ENCODE measurements around the gene C11orf42. TPM values are rescaled to one million over a fixed set of nuclear protein-coding genes. Genes with fewer than 3 reads are reported as not detected.

The C11orf42 gene
- polyA plus RNA-seq, 2 of the 4 experiments (the other 2 are of a cell fraction): not detected

DNA sequence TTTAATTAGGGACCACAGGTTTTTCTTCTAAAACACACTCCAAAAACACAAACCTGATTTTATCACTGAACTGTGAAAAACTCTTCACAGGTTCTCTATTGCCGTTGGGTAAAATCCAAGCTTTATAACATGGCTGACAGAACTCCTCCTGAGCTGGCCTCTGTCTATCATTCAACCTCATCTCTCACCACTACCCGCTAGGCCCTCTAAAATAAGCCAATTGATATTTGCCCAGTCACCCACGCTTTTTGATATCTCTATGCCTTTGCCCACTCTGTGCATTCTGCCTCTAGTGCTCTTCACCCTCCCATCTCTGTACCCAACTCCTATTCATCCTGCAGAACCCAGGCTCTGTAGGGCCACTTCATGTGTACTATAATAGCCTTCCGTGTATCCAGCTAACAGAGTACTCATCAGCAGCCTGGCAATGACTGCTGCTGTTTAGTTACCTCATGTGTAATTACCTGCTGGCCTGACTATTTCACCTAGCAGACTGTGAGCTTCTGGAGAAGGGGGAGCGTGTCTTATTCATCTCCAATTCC is 32.5 kb downstream of the C11orf42 start:
- DNase-seq (ENCODE audit: low read depth in 1 of 2, low spot score in 1 of 2) (no peak), ATAC-seq (no peak), FAIRE-seq (no peak)
- no peak overlapping the region for H3K4me2 ChIP-seq
- H3K27ac ChIP-seq: no peak overlapping the region
- H3K9me3 ChIP-seq: no peaks in the 10 kb centered on the region
- 37% methylated on average over 5 of the region's 5 CpGs for WGBS (ENCODE audit: missing lambda C conversion rate)
- no peak overlapping the region for H3K4me3 ChIP-seq
- TF ChIP-seq SMC3 (IDR thresholded peaks at IDR 0.05) (no peak), CBX8 (IDR thresholded peaks at IDR 0.05) (no peak), EHMT2 (IDR thresholded peaks at IDR 0.05; ENCODE audit: low read depth) (no peak)
- TF ChIP-seq, protein P1, sequence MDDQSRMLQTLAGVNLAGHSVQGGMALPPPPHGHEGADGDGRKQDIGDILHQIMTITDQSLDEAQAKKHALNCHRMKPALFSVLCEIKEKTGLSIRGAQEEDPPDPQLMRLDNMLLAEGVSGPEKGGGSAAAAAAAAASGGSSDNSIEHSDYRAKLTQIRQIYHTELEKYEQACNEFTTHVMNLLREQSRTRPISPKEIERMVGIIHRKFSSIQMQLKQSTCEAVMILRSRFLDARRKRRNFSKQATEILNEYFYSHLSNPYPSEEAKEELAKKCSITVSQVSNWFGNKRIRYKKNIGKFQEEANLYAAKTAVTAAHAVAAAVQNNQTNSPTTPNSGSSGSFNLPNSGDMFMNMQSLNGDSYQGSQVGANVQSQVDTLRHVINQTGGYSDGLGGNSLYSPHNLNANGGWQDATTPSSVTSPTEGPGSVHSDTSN (IDR thresholded peaks at IDR 0.05): no peak
- H3K4me1 ChIP-seq: peaks cover 9% of the 10 kb centered on the region; the same call in 2 of the 3 replicates
- ChIA-PET CTCF (interaction anchor here (0.7 to 6.4 kb wide), 4 partner anchors 9 to 139 kb away, joined by 4 to 33 read pairs (median 7); no protein-coding TSS in a partner anchor), POLR2A (interaction anchor here (1.0 kb wide), 1 partner anchor 82 kb away, joined by 3 read pairs; the partner anchor contains the start of gene CAVIN3)

DNA sequence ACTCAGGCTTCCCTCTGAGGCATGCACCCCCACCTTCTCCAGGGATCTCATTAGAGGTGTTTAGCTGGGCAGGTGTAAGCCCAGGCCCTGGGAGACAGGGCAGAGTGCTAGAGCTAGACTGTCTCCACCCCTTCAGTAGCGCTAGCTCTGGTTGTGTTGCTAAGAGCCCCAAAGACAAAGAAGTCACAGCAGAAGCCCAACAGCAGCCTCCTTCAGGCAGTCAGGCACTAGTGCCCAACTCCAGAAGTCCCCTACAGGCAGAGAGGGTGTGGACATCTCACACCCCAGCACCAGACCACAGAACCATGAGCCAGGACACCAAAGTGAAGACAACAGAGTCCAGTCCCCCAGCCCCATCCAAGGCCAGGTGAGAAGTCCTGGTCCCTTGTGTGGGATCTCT is 33.5 kb downstream of the C11orf42 start, which contains the start of gene CNGA4:
CNGA4 (plus strand) TSS at position 188 of the 400 bp plus-strand sequence; CDS start at position 306, 118 bp downstream.
- Histone ChIP-seq H3K9me3 (no peaks in the 10 kb centered on the region), H3K4me2 (no peak within 1 kb of the TSS), H3K27ac (no peak within 1 kb of the TSS), H3K4me1 (no peaks in the 10 kb centered on the region), H3K4me3 (no peak within 1 kb of the TSS)
- DNase-seq (ENCODE audit: low read depth in 1 of 2, low spot score in 1 of 2) (no peak), FAIRE-seq (no peak), ATAC-seq (no peak)
- CTCF ChIA-PET: interaction anchor here (0.8 to 6.4 kb wide), 4 partner anchors 8 to 188 kb away, joined by 3 to 33 read pairs (median 4); no protein-coding TSS in a partner anchor
- POLR2A ChIA-PET: interaction anchor here (1.0 kb wide), 1 partner anchor 81 kb away, joined by 3 read pairs; the partner anchor contains the start of gene CAVIN3
- WGBS (ENCODE audit: missing lambda C conversion rate): 92% methylated on average over 1 of the region's 1 CpG
- TF ChIP-seq HOXA7 (CRISPR knock-in tag; IDR thresholded peaks at IDR 0.05) (no peak), HOXB13 (CRISPR knock-in tag; IDR thresholded peaks at IDR 0.05; ENCODE audit: low read depth) (no peak), HEYL (CRISPR knock-in tag; IDR thresholded peaks at IDR 0.05) (no peak), RNF2 (IDR thresholded peaks at IDR 0.05; ENCODE audit: borderline replicate concordance, low read depth) (no peak), CBX2 (IDR thresholded peaks at IDR 0.05; ENCODE audit: borderline replicate concordance, low read depth) (no peak), FOXS1 (CRISPR knock-in tag; IDR thresholded peaks at IDR 0.05) (no peak), NPAS2 (CRISPR knock-in tag; IDR thresholded peaks at IDR 0.05; ENCODE audit: borderline replicate concordance) (no peak), MYC (IDR thresholded peaks at IDR 0.05; ENCODE audit: borderline replicate concordance, low read length) (no peak), SMC3 (IDR thresholded peaks at IDR 0.05) (no peak)
- TF ChIP-seq, protein P2, sequence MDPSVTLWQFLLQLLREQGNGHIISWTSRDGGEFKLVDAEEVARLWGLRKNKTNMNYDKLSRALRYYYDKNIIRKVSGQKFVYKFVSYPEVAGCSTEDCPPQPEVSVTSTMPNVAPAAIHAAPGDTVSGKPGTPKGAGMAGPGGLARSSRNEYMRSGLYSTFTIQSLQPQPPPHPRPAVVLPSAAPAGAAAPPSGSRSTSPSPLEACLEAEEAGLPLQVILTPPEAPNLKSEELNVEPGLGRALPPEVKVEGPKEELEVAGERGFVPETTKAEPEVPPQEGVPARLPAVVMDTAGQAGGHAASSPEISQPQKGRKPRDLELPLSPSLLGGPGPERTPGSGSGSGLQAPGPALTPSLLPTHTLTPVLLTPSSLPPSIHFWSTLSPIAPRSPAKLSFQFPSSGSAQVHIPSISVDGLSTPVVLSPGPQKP (IDR thresholded peaks at IDR 0.05; ENCODE audit: low read depth, low read length): no peak
- TF ChIP-seq, protein P3, sequence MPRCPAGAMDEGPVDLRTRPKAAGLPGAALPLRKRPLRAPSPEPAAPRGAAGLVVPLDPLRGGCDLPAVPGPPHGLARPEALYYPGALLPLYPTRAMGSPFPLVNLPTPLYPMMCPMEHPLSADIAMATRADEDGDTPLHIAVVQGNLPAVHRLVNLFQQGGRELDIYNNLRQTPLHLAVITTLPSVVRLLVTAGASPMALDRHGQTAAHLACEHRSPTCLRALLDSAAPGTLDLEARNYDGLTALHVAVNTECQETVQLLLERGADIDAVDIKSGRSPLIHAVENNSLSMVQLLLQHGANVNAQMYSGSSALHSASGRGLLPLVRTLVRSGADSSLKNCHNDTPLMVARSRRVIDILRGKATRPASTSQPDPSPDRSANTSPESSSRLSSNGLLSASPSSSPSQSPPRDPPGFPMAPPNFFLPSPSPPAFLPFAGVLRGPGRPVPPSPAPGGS (IDR thresholded peaks at IDR 0.05): no peak
- TF ChIP-seq, protein P4, sequence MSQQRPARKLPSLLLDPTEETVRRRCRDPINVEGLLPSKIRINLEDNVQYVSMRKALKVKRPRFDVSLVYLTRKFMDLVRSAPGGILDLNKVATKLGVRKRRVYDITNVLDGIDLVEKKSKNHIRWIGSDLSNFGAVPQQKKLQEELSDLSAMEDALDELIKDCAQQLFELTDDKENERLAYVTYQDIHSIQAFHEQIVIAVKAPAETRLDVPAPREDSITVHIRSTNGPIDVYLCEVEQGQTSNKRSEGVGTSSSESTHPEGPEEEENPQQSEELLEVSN (IDR thresholded peaks at IDR 0.05; ENCODE audit: borderline replicate concordance, low read depth): no peak
- TF ChIP-seq, protein P5, sequence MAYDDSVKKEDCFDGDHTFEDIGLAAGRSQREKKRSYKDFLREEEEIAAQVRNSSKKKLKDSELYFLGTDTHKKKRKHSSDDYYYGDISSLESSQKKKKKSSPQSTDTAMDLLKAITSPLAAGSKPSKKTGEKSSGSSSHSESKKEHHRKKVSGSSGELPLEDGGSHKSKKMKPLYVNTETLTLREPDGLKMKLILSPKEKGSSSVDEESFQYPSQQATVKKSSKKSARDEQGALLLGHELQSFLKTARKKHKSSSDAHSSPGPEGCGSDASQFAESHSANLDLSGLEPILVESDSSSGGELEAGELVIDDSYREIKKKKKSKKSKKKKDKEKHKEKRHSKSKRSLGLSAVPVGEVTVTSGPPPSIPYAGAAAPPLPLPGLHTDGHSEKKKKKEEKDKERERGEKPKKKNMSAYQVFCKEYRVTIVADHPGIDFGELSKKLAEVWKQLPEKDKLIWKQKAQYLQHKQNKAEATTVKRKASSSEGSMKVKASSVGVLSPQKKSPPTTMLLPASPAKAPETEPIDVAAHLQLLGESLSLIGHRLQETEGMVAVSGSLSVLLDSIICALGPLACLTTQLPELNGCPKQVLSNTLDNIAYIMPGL (CRISPR knock-in tag; IDR thresholded peaks at IDR 0.05; ENCODE audit: borderline replicate concordance): no peak
